NB4 (cell line): ENCODE results near the gene SELENOM.

Source experiments
- DNase-seq: peaks from one replicate; pipeline ENCODE4 v3.0.0; 2010; ENCODE audit warnings: low read depth
- H3K4me3 ChIP-seq: one replicate; pipeline ENCODE4 v1.5.1; 2011; ENCODE audit warnings: mild to moderate bottlenecking, low read depth, low read length, moderate library complexity
- CTCF ChIP-seq: IDR thresholded peaks from one replicate; pipeline ENCODE4 v1.5.1; 2012; ENCODE audit warnings: low read depth, low read length
- MAX ChIP-seq: IDR thresholded peaks from 2 replicates; pipeline ENCODE4 v1.6.1; 2011; ENCODE audit warnings: low read depth, low read length
- MYC ChIP-seq: IDR thresholded peaks from 2 replicates; pipeline ENCODE4 v1.6.1; 2011; ENCODE audit warnings: low read depth, low read length
- POLR2A ChIP-seq: IDR thresholded peaks from 2 replicates; pipeline ENCODE4 v1.6.1; 2011; ENCODE audit warnings: mild to moderate bottlenecking; ENCODE audit not compliant: insufficient read length; ENCODE audit errors: extremely low read depth

The SELENOM gene

GRCh38 chr22:31095637-31096249, 11.6 kb downstream of the SELENOM start:
- DNase-seq = no peak
- TF ChIP-seq CTCF (no peak), MAX (no peak), MYC (no peak), POLR2A (no peak)
- no peak overlapping the region for H3K4me3 ChIP-seq

- DNase-seq = no peak
- no peak overlapping the region for H3K4me3 ChIP-seq
- no peak for TF ChIP-seq MAX
These were observed 12.6 kb downstream of the SELENOM start for GRCh38 chr22:31094741-31095140.

- DNase-seq = no peak
- H3K4me3 ChIP-seq = no peak overlapping the region
These were observed 13.3 kb downstream of the SELENOM start for GRCh38 chr22:31094021-31094551.

GRCh38 chr22:31093086-31093850, 14.1 kb downstream of the SELENOM start:
- H3K4me3 ChIP-seq = no peak overlapping the region
- TF ChIP-seq POLR2A (no peak), CTCF (no peak), MYC (no peak), MAX (no peak)
- DNase-seq = no peak

More at GRCh38 chr22:31094021-31094551, 13.3 kb downstream of the SELENOM start:
- TF ChIP-seq CTCF (no peak), POLR2A (no peak), MAX (no peak), MYC (no peak)

- H3K4me3 ChIP-seq = no peak overlapping the region
- DNase-seq = no peak
- TF ChIP-seq POLR2A (no peak), MYC (no peak)
These were observed 15.2 kb downstream of the SELENOM start for GRCh38 chr22:31092161-31092560.

- TF ChIP-seq MAX (no peak), CTCF (no peak), MYC (no peak), POLR2A (no peak)
- H3K4me3 ChIP-seq = no peak overlapping the region
- no peak for DNase-seq
These were observed 16.0 kb downstream of the SELENOM start for GRCh38 chr22:31091106-31091975.
